ENCODE measurements around the gene ABCA5. TPM values are rescaled to one million over a fixed set of nuclear protein-coding genes. Genes with fewer than 3 reads are reported as not detected.

ABCA5 gene
- total and polyA plus RNA-seq, 9 donors: 8.3 to 34.1 (median 23.7) TPM

- intact Hi-C loops (cut with DNase I): loop anchor here in 1 of 4 donors (10.0 kb wide), 1 partner anchor 188 kb away; no protein-coding TSS in a partner anchor
- H3K27ac ChIP-seq: no peak overlapping the region
- WGBS, 3 donors: 80 to 88% (median 86%) methylated on average over 1 of the region's 1 CpG
- no peaks in the 10 kb centered on the region for H3K36me3 ChIP-seq
- no peaks in the 10 kb centered on the region for H3K27me3 ChIP-seq
- H3K9me3 ChIP-seq: no peaks in the 10 kb centered on the region
- no peaks in the 10 kb centered on the region for H3K4me1 ChIP-seq (ENCODE audit: insufficient read depth)
- no peak overlapping the region for H3K4me3 ChIP-seq
- TF ChIP-seq EP300 (IDR thresholded peaks at IDR 0.05) (no peak), POLR2A (IDR thresholded peaks at IDR 0.05) (no peak), CTCF (IDR thresholded peaks at IDR 0.05) (no peak)
- DNase-seq: no peak
Observed at GRCh38 chr17:69336996-69337395, 10.1 kb upstream of the ABCA5 start.

GRCh38 chr17:69336580-69336979 lies 9.6 kb upstream of the ABCA5 start:
- Histone ChIP-seq H3K9me3 (no peaks in the 10 kb centered on the region), H3K27ac (no peak overlapping the region), H3K27me3 (no peaks in the 10 kb centered on the region), H3K4me3 (no peak overlapping the region), H3K36me3 (no peaks in the 10 kb centered on the region), H3K4me1 (ENCODE audit: insufficient read depth) (no peaks in the 10 kb centered on the region)
- DNase-seq: no peak
- TF ChIP-seq POLR2A (IDR thresholded peaks at IDR 0.05): no peak
- TF ChIP-seq CTCF (IDR thresholded peaks at IDR 0.05): no peak
- no peak for TF ChIP-seq EP300 (IDR thresholded peaks at IDR 0.05)
- intact Hi-C loops (cut with DNase I): loop anchor here in 1 of 4 donors (10.0 kb wide), 1 partner anchor 188 kb away; no protein-coding TSS in a partner anchor

GRCh38 chr17:69335058-69335457 lies 8.1 kb upstream of the ABCA5 start:
- Histone ChIP-seq H3K4me3 (no peak overlapping the region), H3K36me3 (no peaks in the 10 kb centered on the region), H3K9me3 (no peaks in the 10 kb centered on the region), H3K27ac (no peak overlapping the region), H3K4me1 (ENCODE audit: insufficient read depth) (no peaks in the 10 kb centered on the region), H3K27me3 (no peaks in the 10 kb centered on the region)
- DNase-seq: no peak
- WGBS, 3 donors: 8 to 16% (median 9%) methylated on average over 2 of the region's 2 CpGs
- TF ChIP-seq CTCF (IDR thresholded peaks at IDR 0.05) (peak in 1 of 3 donors; percentile 19), POLR2A (IDR thresholded peaks at IDR 0.05) (no peak)
- intact Hi-C loops (cut with DNase I): loop anchor here in 1 of 4 donors (10.0 kb wide), 1 partner anchor 190 kb away; no protein-coding TSS in a partner anchor

GRCh38 chr17:69333561-69333960 lies 6.6 kb upstream of the ABCA5 start:
- DNase-seq: no peak
- Histone ChIP-seq H3K27me3 (no peaks in the 10 kb centered on the region), H3K27ac (no peak overlapping the region), H3K36me3 (no peaks in the 10 kb centered on the region), H3K4me3 (no peak overlapping the region), H3K4me1 (ENCODE audit: insufficient read depth) (no peaks in the 10 kb centered on the region), H3K9me3 (no peaks in the 10 kb centered on the region)
- intact Hi-C loops (cut with DNase I): loop anchor here in 1 of 4 donors (10.0 kb wide), 1 partner anchor 191 kb away; no protein-coding TSS in a partner anchor
- TF ChIP-seq EP300 (IDR thresholded peaks at IDR 0.05): no peak
- TF ChIP-seq CTCF (IDR thresholded peaks at IDR 0.05): no peak
- no peak for TF ChIP-seq POLR2A (IDR thresholded peaks at IDR 0.05)
